SK-N-SH (cell line): ENCODE results near the gene RUNDC1. TPM values are rescaled to one million over a fixed set of nuclear protein-coding genes. Genes with fewer than 3 reads are reported as not detected.

Experiments
- CTCF ChIA-PET: fragments of 300-600, 350-600 bp; formaldehyde crosslinking; extraction: SDS; loops from one replicate; lab custom pipeline; 2021; lab: Yijun Ruan, JAX
- POLR2A ChIA-PET: fragments of 350-600 bp; sonication (Branson Sonifier 250); formaldehyde crosslinking; extraction: SDS; loops from one replicate; lab custom pipeline; 2020; ENCODE audit warnings: antibody characterized with exemption, inconsistent platforms; lab: Yijun Ruan, JAX
- DNase-seq: peaks from one replicate; pipeline ENCODE4 v3.0.0; 2012
- H2AFZ ChIP-seq: fragments of 200-600 bp; sonication (generic); 2 replicates; pipeline ENCODE4 v1.8.1; 2016; ENCODE audit warnings: antibody characterized with exemption, mild to moderate bottlenecking, low read depth
- H3F3A ChIP-seq: fragments of 200-600 bp; sonication (generic); replicated peaks from 2 replicates; pipeline ENCODE3; 2016; ENCODE audit warnings: antibody characterized with exemption, mild to moderate bottlenecking; ENCODE audit not compliant: insufficient read depth
- H3K27ac ChIP-seq, 2 experiments: fragments of 200-500 bp in 1 of 2; fragments of 200-600 bp in 1 of 2; sonication (Bioruptor generic) in 1 of 2; sonication (generic), shearing (Covaris generic) in 1 of 2; 2 replicates each; pipeline versions ENCODE4 v1.5.1 to v1.6.1; 2014 to 2016; ENCODE audit warnings: low read depth in 2 of 2, inconsistent platforms in 1 of 2, low read length in 1 of 2, mild to moderate bottlenecking in 1 of 2, mixed read lengths in 1 of 2
- H3K27me3 ChIP-seq: fragments of 200-600 bp; sonication (generic), shearing (Covaris generic); 2 replicates; pipeline ENCODE4 v1.6.1; 2016; ENCODE audit warnings: mixed run types; ENCODE audit not compliant: insufficient read depth
- H3K36me3 ChIP-seq, 2 experiments: fragments of 200-500 bp in 1 of 2; fragments of 200-600 bp in 1 of 2; sonication (Bioruptor generic) in 1 of 2; sonication (generic) in 1 of 2; replicated peaks in 1 of 2; 2 replicates each; pipeline versions ENCODE3 to v1.5.1; 2014 to 2016; ENCODE audit warnings: low read length in 1 of 2, mild to moderate bottlenecking in 1 of 2; ENCODE audit not compliant: insufficient read depth in 2 of 2, control insufficient read depth in 1 of 2
- H3K4me1 ChIP-seq, 2 experiments: fragments of 200-500 bp in 1 of 2; fragments of 200-600 bp in 1 of 2; sonication (Bioruptor generic) in 1 of 2; sonication (generic), shearing (Covaris generic) in 1 of 2; 2 replicates each; pipeline versions ENCODE4 v1.5.1 to v1.6.1; 2014 to 2016; ENCODE audit warnings: low read depth in 1 of 2, low read length in 1 of 2, mixed run types in 1 of 2; ENCODE audit not compliant: insufficient read depth in 2 of 2, control insufficient read depth in 1 of 2
- H3K4me2 ChIP-seq: fragments of 200-600 bp; sonication (generic), shearing (Covaris generic); 2 replicates; pipeline ENCODE4 v1.6.1; 2017; ENCODE audit warnings: mixed run types
- H3K4me3 ChIP-seq, 2 experiments: fragments of 200-500 bp in 1 of 2; fragments of 200-600 bp in 1 of 2; sonication (Bioruptor generic) in 1 of 2; sonication (generic), shearing (Covaris generic) in 1 of 2; 2 replicates each; pipeline versions ENCODE4 v1.5.1 to v1.8.1; 2014 to 2016; ENCODE audit warnings: low read depth in 2 of 2, inconsistent platforms in 1 of 2, low read length in 1 of 2, mild to moderate bottlenecking in 1 of 2, mixed read lengths in 1 of 2, moderate library complexity in 1 of 2
- H3K79me2 ChIP-seq: fragments of 200-600 bp; sonication (generic); 2 replicates; pipeline ENCODE4 v1.8.1; 2017; ENCODE audit warnings: mild to moderate bottlenecking; ENCODE audit not compliant: insufficient read depth
- H3K9ac ChIP-seq: fragments of 200-600 bp; sonication (generic); 2 replicates; pipeline ENCODE4 v1.6.1; 2017; ENCODE audit warnings: mixed run types
- H3K9me2 ChIP-seq: fragments of 200-600 bp; sonication (generic); 2 replicates; pipeline ENCODE4 v1.6.1; 2017; ENCODE audit warnings: mixed run types
- H3K9me3 ChIP-seq: fragments of 200-600 bp; sonication (generic); 2 replicates; pipeline ENCODE4 v1.6.1; 2017; ENCODE audit warnings: mixed run types, mild to moderate bottlenecking, moderate library complexity
- H4K20me1 ChIP-seq: fragments of 200-600 bp; sonication (generic); 2 replicates; pipeline ENCODE4 v1.6.1; 2017; ENCODE audit warnings: mild to moderate bottlenecking, mixed run types; ENCODE audit not compliant: insufficient read depth
- CTCF ChIP-seq: fragments of 200-600 bp; sonication (generic); IDR thresholded peaks from 2 replicates; pipeline ENCODE4 v1.6.1; 2017; ENCODE audit warnings: antibody characterized with exemption, mild to moderate bottlenecking, moderate library complexity
- FOSL2 ChIP-seq: IDR thresholded peaks from 2 replicates; pipeline ENCODE4 v1.4.0; 2012; ENCODE audit warnings: low read depth, mild to moderate bottlenecking, moderate library complexity, borderline replicate concordance
- FOXM1 ChIP-seq: IDR thresholded peaks from 2 replicates; pipeline ENCODE4 v1.4.0; 2012; ENCODE audit warnings: low read depth, mild to moderate bottlenecking
- MAX ChIP-seq: IDR thresholded peaks from 2 replicates; pipeline ENCODE4 v1.4.0; 2012; ENCODE audit warnings: low read depth
- MXI1 ChIP-seq: IDR thresholded peaks from 2 replicates; pipeline ENCODE4 v1.6.1; 2012; ENCODE audit warnings: mild to moderate bottlenecking, low read depth, low read length, improper control_type of control experiment
- NFIC ChIP-seq: IDR thresholded peaks from 2 replicates; pipeline ENCODE4 v1.4.0; 2012; ENCODE audit warnings: borderline replicate concordance
- PBX3 ChIP-seq: IDR thresholded peaks from 2 replicates; pipeline ENCODE4; 2012
- RAD21 ChIP-seq: IDR thresholded peaks from 2 replicates; pipeline ENCODE4 v1.6.1; 2012; ENCODE audit warnings: mild to moderate bottlenecking, low read length
- RCOR1 ChIP-seq: fragments of 150-350 bp; IDR thresholded peaks from 2 replicates; pipeline ENCODE4 v1.6.1; 2017; ENCODE audit warnings: antibody characterized with exemption, low read length
- RXRA ChIP-seq: IDR thresholded peaks from 2 replicates; pipeline ENCODE4 v1.4.0; 2012; ENCODE audit warnings: low read depth, mild to moderate bottlenecking, borderline replicate concordance
- SIN3A ChIP-seq: IDR thresholded peaks from 2 replicates; pipeline ENCODE4 v1.6.1; 2012; ENCODE audit warnings: low read depth, mild to moderate bottlenecking, low read length, moderate library complexity, borderline replicate concordance
- SMC3 ChIP-seq: IDR thresholded peaks from 2 replicates; pipeline ENCODE4 v1.6.1; 2012; ENCODE audit warnings: low read depth, low read length, improper control_type of control experiment
- TCF12 ChIP-seq: IDR thresholded peaks from 2 replicates; pipeline ENCODE4 v1.4.0; 2012
- TEAD4 ChIP-seq: IDR thresholded peaks from 2 replicates; pipeline ENCODE4 v1.4.0; 2012; ENCODE audit warnings: mild to moderate bottlenecking, borderline replicate concordance; ENCODE audit not compliant: insufficient read depth
- USF1 ChIP-seq: IDR thresholded peaks from 2 replicates; pipeline ENCODE4 v1.4.0; 2012; ENCODE audit warnings: low read depth, borderline replicate concordance
- USF2 ChIP-seq: fragments of 150-350 bp; IDR thresholded peaks from 2 replicates; pipeline ENCODE4 v1.6.1; 2017; ENCODE audit warnings: antibody characterized with exemption, low read length, low read depth, borderline replicate concordance
- WGBS: methylation state at CpG from one replicate; pipeline ENCODE4 v1.1.6; 2017; ENCODE audit warnings: low lambda C conversion rate; 5-methylcytosine and 5-hydroxymethylcytosine counted together
- polyA plus RNA-seq, 3 experiments: library from polyadenylated mRNA; depleted of rRNA; stranded (reverse); fragments of >200 nt; gene quantifications; 2 replicates each; pipeline ENCODE4 v1.2.3, GENCODE V29; 2012

The RUNDC1 gene
- polyA plus RNA-seq, 1 of the 3 experiments (the other 2 are of a cell fraction): 9.0 TPM

GRCh38 chr17:42997390-42997983 lies 17.1 kb downstream of the RUNDC1 start:
- TF ChIP-seq MAX (no peak), CTCF (no peak), SMC3 (no peak), NFIC (no peak)
- H3K4me2 ChIP-seq: peak overlapping the region; percentile 66
- H3K4me1 ChIP-seq: peaks cover 6 to 11% of the 10 kb centered on the region in 2 experiments; a peak in 2 of 4 replicates
- H3K27me3 ChIP-seq: no peaks in the 10 kb centered on the region
- H2AFZ ChIP-seq: peak overlapping the region; percentile 89
- peaks cover 50% of the 10 kb centered on the region for H3F3A ChIP-seq
- H3K9ac ChIP-seq: peak overlapping the region; percentile 51
- ChIA-PET CTCF (interaction anchor here (0.6 to 4.4 kb wide), 20 partner anchors 10 to 419 kb away, joined by 3 to 27 read pairs (median 4); partner anchors contain the start of genes AOC2, BECN1, NBR1 and PSME3), POLR2A (interaction anchor here (0.6 to 2.8 kb wide), 19 partner anchors 11 to 443 kb away, joined by 3 to 20 read pairs (median 5); partner anchors contain the start of genes AOC2, BRCA1, PTGES3L and RND2)
- no peaks in the 10 kb centered on the region for H3K9me2 ChIP-seq
- H3K79me2 ChIP-seq: peaks cover 41% of the 10 kb centered on the region
- H3K27ac ChIP-seq: peak overlapping the region; percentile 80 to 87; a peak in 3 of 4 replicates
- H3K36me3 ChIP-seq: peaks cover 39 to 40% of the 10 kb centered on the region in 2 experiments
- 32% methylated on average over 5 of the region's 5 CpGs for WGBS
- peak overlapping the region; percentile 49 to 85 for H3K4me3 ChIP-seq
- H4K20me1 ChIP-seq: peaks cover 31% of the 10 kb centered on the region
- H3K9me3 ChIP-seq: no peaks in the 10 kb centered on the region
- no peak for DNase-seq

GRCh38 chr17:42997984-42998938 lies 17.9 kb downstream of the RUNDC1 start, which contains the start of gene RPL27:
RPL27 (plus strand) TSS chr17:42998419; CDS start chr17:42998751, 332 bp downstream.
- Histone ChIP-seq H4K20me1 (peaks cover 36% of the 10 kb centered on the region), H3K9ac (peak within 1 kb of the TSS; percentile 100), H3K27me3 (no peaks in the 10 kb centered on the region), H3F3A (peaks cover 58% of the 10 kb centered on the region), H3K9me3 (no peaks in the 10 kb centered on the region), H2AFZ (peak within 1 kb of the TSS; percentile 89), H3K36me3 (peaks cover 38% of the 10 kb centered on the region in 2 experiments), H3K4me1 (peaks cover 6 to 11% of the 10 kb centered on the region in 2 experiments; a peak in 2 of 4 replicates), H3K4me3 (peak within 1 kb of the TSS; percentile 85 to 87), H3K4me2 (peak within 1 kb of the TSS; percentile 78), H3K9me2 (no peaks in the 10 kb centered on the region), H3K79me2 (peaks cover 41% of the 10 kb centered on the region), H3K27ac (peak within 1 kb of the TSS; percentile 87 to 90)
- peak; percentile 88 for DNase-seq
- CTCF ChIA-PET: interaction anchor here (0.6 to 4.4 kb wide), 24 partner anchors 11 to 462 kb away, joined by 3 to 27 read pairs (median 4); partner anchors contain the start of genes AOC2, BECN1, NBR1 and PSME3
- under 1% methylated on average over 49 of the region's 49 CpGs for WGBS
- POLR2A ChIA-PET: interaction anchor here (0.6 to 2.8 kb wide), 21 partner anchors 10 to 444 kb away, joined by 3 to 20 read pairs (median 5); partner anchors contain the start of genes AOC2, BRCA1, PSME3 and PTGES3L
- no peak; the same call in 1 of the 2 replicates for TF ChIP-seq FOSL2
- TF ChIP-seq FOXM1: no peak
- TF ChIP-seq RXRA: no peak
- peak; percentile 70 for TF ChIP-seq RAD21
- peak; percentile 94; the same call in 1 of the 2 replicates for TF ChIP-seq SIN3A
- TF ChIP-seq MAX: peak; percentile 97
- TF ChIP-seq RCOR1: peak; percentile 74
- peak; percentile 68; the same call in 1 of the 2 replicates for TF ChIP-seq TEAD4
- peak; percentile 77 for TF ChIP-seq USF1
- peak; percentile 56 for TF ChIP-seq SMC3
- TF ChIP-seq PBX3: 0 out of 2 replicates have a peak, but pooled peaks have one; percentile 33
- peak; percentile 96 for TF ChIP-seq MXI1
- peak; percentile 63 for TF ChIP-seq TCF12
- peak; percentile 34; the same call in 1 of the 2 replicates for TF ChIP-seq USF2
